ENCODE results near the gene CPE. TPM values are rescaled to one million over a fixed set of nuclear protein-coding genes. Genes with fewer than 3 reads are reported as not detected.

Gene CPE
- total RNA-seq, 3 donors from 2014 or later, result 106 to 129 (median 114) TPM

DNA sequence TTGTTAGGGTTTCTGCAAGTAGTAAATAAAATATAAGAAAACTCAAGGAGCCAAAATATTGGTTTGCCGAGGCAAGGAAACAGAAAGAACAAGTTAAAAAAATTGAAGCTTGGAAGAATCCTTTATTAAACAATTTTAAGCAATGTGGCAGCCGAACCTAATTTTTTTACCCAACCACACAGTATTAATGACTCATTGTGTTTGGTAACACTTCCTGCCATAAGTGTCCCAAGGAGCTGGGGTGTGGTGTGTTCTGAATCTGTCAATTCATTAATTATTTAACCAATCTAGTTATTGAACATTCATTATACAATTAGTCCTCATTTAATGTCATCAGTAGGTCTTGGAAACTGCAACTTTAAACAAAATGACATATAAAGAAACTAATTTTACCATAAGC is 19.3 kb upstream of the CPE start:
- intact Hi-C loops (cut with DNase I; ENCODE audit: low total_unique reads), result no loop called here
- Histone ChIP-seq H3K27me3 (no peaks in the 10 kb centered on the region), H3K27ac (peak overlapping the region in 1 of 2 donors; percentile 25), H3K4me1 (no peaks in the 10 kb centered on the region), H3K9me3 (no peaks in the 10 kb centered on the region), H3K36me3 (no peaks in the 10 kb centered on the region), H3K4me3 (no peak overlapping the region)
- DNase-seq (ENCODE audit: low spot score in 2 of 2), result no peak
- TF ChIP-seq, protein P1, sequence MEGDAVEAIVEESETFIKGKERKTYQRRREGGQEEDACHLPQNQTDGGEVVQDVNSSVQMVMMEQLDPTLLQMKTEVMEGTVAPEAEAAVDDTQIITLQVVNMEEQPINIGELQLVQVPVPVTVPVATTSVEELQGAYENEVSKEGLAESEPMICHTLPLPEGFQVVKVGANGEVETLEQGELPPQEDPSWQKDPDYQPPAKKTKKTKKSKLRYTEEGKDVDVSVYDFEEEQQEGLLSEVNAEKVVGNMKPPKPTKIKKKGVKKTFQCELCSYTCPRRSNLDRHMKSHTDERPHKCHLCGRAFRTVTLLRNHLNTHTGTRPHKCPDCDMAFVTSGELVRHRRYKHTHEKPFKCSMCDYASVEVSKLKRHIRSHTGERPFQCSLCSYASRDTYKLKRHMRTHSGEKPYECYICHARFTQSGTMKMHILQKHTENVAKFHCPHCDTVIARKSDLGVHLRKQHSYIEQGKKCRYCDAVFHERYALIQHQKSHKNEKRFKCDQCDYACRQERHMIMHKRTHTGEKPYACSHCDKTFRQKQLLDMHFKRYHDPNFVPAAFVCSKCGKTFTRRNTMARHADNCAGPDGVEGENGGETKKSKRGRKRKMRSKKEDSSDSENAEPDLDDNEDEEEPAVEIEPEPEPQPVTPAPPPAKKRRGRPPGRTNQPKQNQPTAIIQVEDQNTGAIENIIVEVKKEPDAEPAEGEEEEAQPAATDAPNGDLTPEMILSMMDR (IDR thresholded peaks at IDR 0.05), result no peak
- TF ChIP-seq POLR2A (IDR thresholded peaks at IDR 0.05) (no peak), POLR2AphosphoS5 (IDR thresholded peaks at IDR 0.05) (no peak)

GRCh38 chr4:165360041-165360695 is 18.6 kb upstream of the CPE start:
- intact Hi-C loops (cut with DNase I; ENCODE audit: low total_unique reads), result no loop called here
- Histone ChIP-seq H3K9me3 (no peaks in the 10 kb centered on the region), H3K36me3 (no peaks in the 10 kb centered on the region), H3K4me3 (peak overlapping the region in 1 of 3 donors; percentile 25), H3K4me1 (no peaks in the 10 kb centered on the region), H3K27me3 (no peaks in the 10 kb centered on the region), H3K27ac (peak overlapping the region in 1 of 2 donors; percentile 25)
- TF ChIP-seq, protein P1 (IDR thresholded peaks at IDR 0.05), result no peak
- TF ChIP-seq POLR2AphosphoS5 (IDR thresholded peaks at IDR 0.05) (no peak), POLR2A (IDR thresholded peaks at IDR 0.05) (no peak)
- DNase-seq (ENCODE audit: low spot score in 2 of 2), result no peak

GRCh38 chr4:165360985-165361670 is 17.7 kb upstream of the CPE start:
- no peaks in the 10 kb centered on the region for H3K4me1 ChIP-seq
- no peaks in the 10 kb centered on the region for H3K9me3 ChIP-seq
- H3K36me3 ChIP-seq, result no peaks in the 10 kb centered on the region
- TF ChIP-seq, protein P1 (IDR thresholded peaks at IDR 0.05), result no peak
- TF ChIP-seq POLR2AphosphoS5 (IDR thresholded peaks at IDR 0.05) (no peak), POLR2A (IDR thresholded peaks at IDR 0.05) (no peak)
- no peak for DNase-seq (ENCODE audit: low spot score in 2 of 2)
- intact Hi-C loops (cut with DNase I; ENCODE audit: low total_unique reads), result no loop called here
- no peak overlapping the region for H3K4me3 ChIP-seq
- H3K27me3 ChIP-seq, result no peaks in the 10 kb centered on the region
- H3K27ac ChIP-seq, result no peak overlapping the region

GRCh38 chr4:165361810-165362209 is 17.0 kb upstream of the CPE start:
- no peaks in the 10 kb centered on the region for H3K9me3 ChIP-seq
- no peaks in the 10 kb centered on the region for H3K27me3 ChIP-seq
- no peaks in the 10 kb centered on the region for H3K4me1 ChIP-seq
- no peak for TF ChIP-seq POLR2A (IDR thresholded peaks at IDR 0.05)
- TF ChIP-seq, protein P1 (IDR thresholded peaks at IDR 0.05), result no peak
- TF ChIP-seq POLR2AphosphoS5 (IDR thresholded peaks at IDR 0.05), result no peak
- DNase-seq (ENCODE audit: low spot score in 2 of 2), result no peak
- H3K4me3 ChIP-seq, result no peak overlapping the region
- intact Hi-C loops (cut with DNase I; ENCODE audit: low total_unique reads), result no loop called here
- H3K36me3 ChIP-seq, result no peaks in the 10 kb centered on the region
- H3K27ac ChIP-seq, result no peak overlapping the region

- no peaks in the 10 kb centered on the region for H3K27me3 ChIP-seq
- DNase-seq (ENCODE audit: low spot score in 2 of 2), result no peak
- no peaks in the 10 kb centered on the region for H3K9me3 ChIP-seq
- H3K27ac ChIP-seq, result no peak overlapping the region
- no peaks in the 10 kb centered on the region for H3K36me3 ChIP-seq
- TF ChIP-seq POLR2AphosphoS5 (IDR thresholded peaks at IDR 0.05) (no peak), POLR2A (IDR thresholded peaks at IDR 0.05) (no peak)
- TF ChIP-seq, protein P1 (IDR thresholded peaks at IDR 0.05), result no peak
- no peak overlapping the region for H3K4me3 ChIP-seq
- intact Hi-C loops (cut with DNase I; ENCODE audit: low total_unique reads), result no loop called here
- no peaks in the 10 kb centered on the region for H3K4me1 ChIP-seq
Measured at GRCh38 chr4:165364452-165365080, 14.2 kb upstream of the CPE start.
